ENCODE measurements around the gene CORO6.
A peak's percentile ranks its signal among the peaks of the same experiment; 100 is the strongest.
"Not testable (repeated sequence)": the region's sequence is repeated elsewhere in the genome, so short reads cannot be mapped to it uniquely, and the experiment has no call there.

CORO6 gene

GRCh38 chr17:29663155-29663554 is 40.4 kb upstream of the CORO6 start:
- ChIA-PET CTCF (interaction anchor here (0.7 to 1.7 kb wide), 7 partner anchors 10 to 127 kb away, joined by 3 to 6 read pairs (median 3); no protein-coding TSS in a partner anchor), POLR2A (no interaction called here)
- no CpG with 5 or more reads among the region's 1 CpG for WGBS (ENCODE audit: insufficient coverage)
- peaks cover 5 to 49% (median 26%) of the 10 kb centered on the region in 4 experiments for H3K36me3 ChIP-seq (ENCODE audit: control insufficient read depth in 4 of 4, insufficient read depth in 4 of 4, low read length in 3 of 4)
- peaks cover 0 to 11% (median 3%) of the 10 kb centered on the region in 4 experiments for H3K4me1 ChIP-seq (ENCODE audit: control extremely low read depth in 1 of 4, control insufficient read depth in 4 of 4, insufficient read depth in 4 of 4, low read length in 3 of 4)
- no peaks in the 10 kb centered on the region for H3K27me3 ChIP-seq (replicated peaks in 2 of 5; ENCODE audit: control insufficient read depth in 4 of 5, insufficient read depth in 5 of 5, low read length in 4 of 5)
- peak in 2 of 3 donors; percentile 14 to 44 for DNase-seq
- no peak overlapping the region for H3K27ac ChIP-seq (ENCODE audit: insufficient read depth in 1 of 2, low read depth in 1 of 2, low read length in 2 of 2, poor library complexity in 1 of 2, severe bottlenecking in 2 of 2)
- no peaks in the 10 kb centered on the region for H3K9me3 ChIP-seq (ENCODE audit: control extremely low read depth in 1 of 5, control insufficient read depth in 4 of 5, insufficient read depth in 2 of 5, low read depth in 1 of 5, low read length in 4 of 5)
- H3K4me3 ChIP-seq (ENCODE audit: control insufficient read depth in 1 of 7, extremely low read depth in 1 of 7, insufficient read depth in 4 of 7, low read depth in 2 of 7, low read length in 6 of 7), result no peak overlapping the region

GRCh38 chr17:29661213-29661612 is 38.5 kb upstream of the CORO6 start:
- H3K9me3 ChIP-seq (ENCODE audit: control extremely low read depth in 1 of 5, control insufficient read depth in 4 of 5, insufficient read depth in 2 of 5, low read depth in 1 of 5, low read length in 4 of 5), result no peaks in the 10 kb centered on the region
- no peak for DNase-seq
- no peak overlapping the region for H3K27ac ChIP-seq (ENCODE audit: insufficient read depth in 1 of 2, low read depth in 1 of 2, low read length in 2 of 2, poor library complexity in 1 of 2, severe bottlenecking in 2 of 2)
- H3K36me3 ChIP-seq (ENCODE audit: control insufficient read depth in 4 of 4, insufficient read depth in 4 of 4, low read length in 3 of 4), result peaks cover 0 to 36% (median 14%) of the 10 kb centered on the region in 4 experiments
- ChIA-PET CTCF (interaction anchor here (0.7 to 1.2 kb wide), 3 partner anchors 9 to 99 kb away, joined by 3 read pairs; no protein-coding TSS in a partner anchor), POLR2A (no interaction called here)
- WGBS (ENCODE audit: insufficient coverage), result 100% methylated on average over 1 of the region's 2 CpGs
- no peaks in the 10 kb centered on the region for H3K27me3 ChIP-seq (replicated peaks in 2 of 5; ENCODE audit: control insufficient read depth in 4 of 5, insufficient read depth in 5 of 5, low read length in 4 of 5)
- H3K4me1 ChIP-seq (ENCODE audit: control extremely low read depth in 1 of 4, control insufficient read depth in 4 of 4, insufficient read depth in 4 of 4, low read length in 3 of 4), result peaks cover 0 to 11% (median 3%) of the 10 kb centered on the region in 4 experiments
- no peak overlapping the region for H3K4me3 ChIP-seq (ENCODE audit: control insufficient read depth in 1 of 7, extremely low read depth in 1 of 7, insufficient read depth in 4 of 7, low read depth in 2 of 7, low read length in 6 of 7)

GRCh38 chr17:29659155-29659554 is 36.4 kb upstream of the CORO6 start:
- ChIA-PET CTCF (interaction anchor here (1.2 to 2.1 kb wide), 3 partner anchors 12 to 32 kb away, joined by 3 to 6 read pairs (median 4); no protein-coding TSS in a partner anchor), POLR2A (no interaction called here)
- no peaks in the 10 kb centered on the region for H3K27me3 ChIP-seq (replicated peaks in 2 of 5; ENCODE audit: control insufficient read depth in 4 of 5, insufficient read depth in 5 of 5, low read length in 4 of 5)
- H3K9me3 ChIP-seq (ENCODE audit: control extremely low read depth in 1 of 5, control insufficient read depth in 4 of 5, insufficient read depth in 2 of 5, low read depth in 1 of 5, low read length in 4 of 5), result no peaks in the 10 kb centered on the region
- peaks cover 0 to 11% (median 1%) of the 10 kb centered on the region in 4 experiments for H3K4me1 ChIP-seq (ENCODE audit: control extremely low read depth in 1 of 4, control insufficient read depth in 4 of 4, insufficient read depth in 4 of 4, low read length in 3 of 4)
- 50% methylated on average over 2 of the region's 2 CpGs for WGBS (ENCODE audit: insufficient coverage)
- H3K27ac ChIP-seq (ENCODE audit: insufficient read depth in 1 of 2, low read depth in 1 of 2, low read length in 2 of 2, poor library complexity in 1 of 2, severe bottlenecking in 2 of 2), result no peak overlapping the region
- peak overlapping the region in 1 of 7 experiments; percentile 5 for H3K4me3 ChIP-seq (ENCODE audit: control insufficient read depth in 1 of 7, extremely low read depth in 1 of 7, insufficient read depth in 4 of 7, low read depth in 2 of 7, low read length in 6 of 7)
- peaks cover 0 to 34% (median 14%) of the 10 kb centered on the region in 4 experiments for H3K36me3 ChIP-seq (ENCODE audit: control insufficient read depth in 4 of 4, insufficient read depth in 4 of 4, low read length in 3 of 4)
- DNase-seq, result peak; percentile 25 to 73 (median 65)

GRCh38 chr17:29655323-29655722 is 32.6 kb upstream of the CORO6 start:
- ChIA-PET CTCF (interaction anchor here (0.6 to 4.0 kb wide), 9 partner anchors 10 to 137 kb away, joined by 3 to 30 read pairs (median 3); no protein-coding TSS in a partner anchor), POLR2A (no interaction called here)
- no peaks in the 10 kb centered on the region for H3K27me3 ChIP-seq (replicated peaks in 2 of 5; ENCODE audit: control insufficient read depth in 4 of 5, insufficient read depth in 5 of 5, low read length in 4 of 5)
- H3K36me3 ChIP-seq (ENCODE audit: control insufficient read depth in 4 of 4, insufficient read depth in 4 of 4, low read length in 3 of 4), result peaks cover 4 to 33% (median 16%) of the 10 kb centered on the region in 4 experiments
- H3K9me3 ChIP-seq (ENCODE audit: control extremely low read depth in 1 of 5, control insufficient read depth in 4 of 5, insufficient read depth in 2 of 5, low read depth in 1 of 5, low read length in 4 of 5), result no peaks in the 10 kb centered on the region
- H3K4me1 ChIP-seq (ENCODE audit: control extremely low read depth in 1 of 4, control insufficient read depth in 4 of 4, insufficient read depth in 4 of 4, low read length in 3 of 4), result peaks cover 0 to 5% (median 0%) of the 10 kb centered on the region in 4 experiments
- 89% methylated on average over 2 of the region's 6 CpGs for WGBS (ENCODE audit: insufficient coverage)
- H3K27ac ChIP-seq (ENCODE audit: insufficient read depth in 1 of 2, low read depth in 1 of 2, low read length in 2 of 2, poor library complexity in 1 of 2, severe bottlenecking in 2 of 2), result no peak overlapping the region
- DNase-seq, result no peak
- H3K4me3 ChIP-seq (ENCODE audit: control insufficient read depth in 1 of 7, extremely low read depth in 1 of 7, insufficient read depth in 4 of 7, low read depth in 2 of 7, low read length in 6 of 7), result no peak overlapping the region

GRCh38 chr17:29653995-29654714 is 31.4 kb upstream of the CORO6 start:
- Histone ChIP-seq H3K27me3 (replicated peaks in 2 of 5; ENCODE audit: control insufficient read depth in 4 of 5, insufficient read depth in 5 of 5, low read length in 4 of 5) (no peaks in the 10 kb centered on the region), H3K27ac (ENCODE audit: insufficient read depth in 1 of 2, low read depth in 1 of 2, low read length in 2 of 2, poor library complexity in 1 of 2, severe bottlenecking in 2 of 2) (no peak overlapping the region), H3K9me3 (ENCODE audit: control extremely low read depth in 1 of 5, control insufficient read depth in 4 of 5, insufficient read depth in 2 of 5, low read depth in 1 of 5, low read length in 4 of 5) (no peaks in the 10 kb centered on the region), H3K36me3 (ENCODE audit: control insufficient read depth in 4 of 4, insufficient read depth in 4 of 4, low read length in 3 of 4) (peaks cover 5 to 34% (median 18%) of the 10 kb centered on the region in 4 experiments), H3K4me3 (ENCODE audit: control insufficient read depth in 1 of 7, extremely low read depth in 1 of 7, insufficient read depth in 4 of 7, low read depth in 2 of 7, low read length in 6 of 7) (no peak overlapping the region), H3K4me1 (ENCODE audit: control extremely low read depth in 1 of 4, control insufficient read depth in 4 of 4, insufficient read depth in 4 of 4, low read length in 3 of 4) (peaks cover 0 to 2% (median 0%) of the 10 kb centered on the region in 4 experiments)
- ChIA-PET POLR2A (no interaction called here), CTCF (interaction anchor here (0.8 to 4.0 kb wide), 9 partner anchors 10 to 156 kb away, joined by 3 to 30 read pairs (median 5); no protein-coding TSS in a partner anchor)
- DNase-seq, result no peak
- no CpG with 5 or more reads among the region's 1 CpG for WGBS (ENCODE audit: insufficient coverage)

- DNase-seq, result no peak
- no peaks in the 10 kb centered on the region for H3K27me3 ChIP-seq (replicated peaks in 2 of 5; ENCODE audit: control insufficient read depth in 4 of 5, insufficient read depth in 5 of 5, low read length in 4 of 5)
- H3K4me3 ChIP-seq (ENCODE audit: control insufficient read depth in 1 of 7, extremely low read depth in 1 of 7, insufficient read depth in 4 of 7, low read depth in 2 of 7, low read length in 6 of 7), result no peak overlapping the region
- H3K36me3 ChIP-seq (ENCODE audit: control insufficient read depth in 4 of 4, insufficient read depth in 4 of 4, low read length in 3 of 4), result peaks cover 9 to 37% (median 21%) of the 10 kb centered on the region in 4 experiments
- CTCF ChIA-PET, result interaction anchor here (0.9 to 4.0 kb wide), 6 partner anchors 12 to 124 kb away, joined by 3 to 30 read pairs (median 4); no protein-coding TSS in a partner anchor
- no peaks in the 10 kb centered on the region for H3K9me3 ChIP-seq (ENCODE audit: control extremely low read depth in 1 of 5, control insufficient read depth in 4 of 5, insufficient read depth in 2 of 5, low read depth in 1 of 5, low read length in 4 of 5)
- H3K4me1 ChIP-seq (ENCODE audit: control extremely low read depth in 1 of 4, control insufficient read depth in 4 of 4, insufficient read depth in 4 of 4, low read length in 3 of 4), result no peaks in the 10 kb centered on the region
- H3K27ac ChIP-seq (ENCODE audit: insufficient read depth in 1 of 2, low read depth in 1 of 2, low read length in 2 of 2, poor library complexity in 1 of 2, severe bottlenecking in 2 of 2), result no peak overlapping the region
- POLR2A ChIA-PET, result no interaction called here
These were observed 30.3 kb upstream of the CORO6 start for GRCh38 chr17:29652976-29653375.

- DNase-seq; H3K27me3 ChIP-seq (replicated peaks in 2 of 5; ENCODE audit: control insufficient read depth in 4 of 5, insufficient read depth in 5 of 5, low read length in 4 of 5); POLR2A ChIA-PET; H3K4me3 ChIP-seq (ENCODE audit: control insufficient read depth in 1 of 7, extremely low read depth in 1 of 7, insufficient read depth in 4 of 7, low read depth in 2 of 7, low read length in 6 of 7); H3K4me1 ChIP-seq (ENCODE audit: control extremely low read depth in 1 of 4, control insufficient read depth in 4 of 4, insufficient read depth in 4 of 4, low read length in 3 of 4); H3K27ac ChIP-seq (ENCODE audit: insufficient read depth in 1 of 2, low read depth in 1 of 2, low read length in 2 of 2, poor library complexity in 1 of 2, severe bottlenecking in 2 of 2); H3K9me3 ChIP-seq (ENCODE audit: control extremely low read depth in 1 of 5, control insufficient read depth in 4 of 5, insufficient read depth in 2 of 5, low read depth in 1 of 5, low read length in 4 of 5): not testable (repeated sequence)
- peaks cover 12 to 40% (median 21%) of the 10 kb centered on the region in 4 experiments for H3K36me3 ChIP-seq (ENCODE audit: control insufficient read depth in 4 of 4, insufficient read depth in 4 of 4, low read length in 3 of 4)
- CTCF ChIA-PET, result interaction anchor here (1.1 to 1.3 kb wide), 2 partner anchors 13 to 128 kb away, joined by 3 read pairs; no protein-coding TSS in a partner anchor
- 100% methylated on average over 3 of the region's 7 CpGs for WGBS (ENCODE audit: insufficient coverage)
These were observed 29.2 kb upstream of the CORO6 start for GRCh38 chr17:29651913-29652312.

All from common myeloid progenitor, CD34-positive (primary cell).